ENCODE data around the gene HSP90AA1.

GRCh38 chr14:102111101-102111500 lies 24.3 kb upstream of the HSP90AA1 start:
- TF ChIP-seq POLR2AphosphoS5 (IDR thresholded peaks at IDR 0.05; ENCODE audit: insufficient read depth in 1 of 2, low read depth in 1 of 2) (no peak), POLR2A (IDR thresholded peaks at IDR 0.05) (no peak)
- TF ChIP-seq, protein P1, sequence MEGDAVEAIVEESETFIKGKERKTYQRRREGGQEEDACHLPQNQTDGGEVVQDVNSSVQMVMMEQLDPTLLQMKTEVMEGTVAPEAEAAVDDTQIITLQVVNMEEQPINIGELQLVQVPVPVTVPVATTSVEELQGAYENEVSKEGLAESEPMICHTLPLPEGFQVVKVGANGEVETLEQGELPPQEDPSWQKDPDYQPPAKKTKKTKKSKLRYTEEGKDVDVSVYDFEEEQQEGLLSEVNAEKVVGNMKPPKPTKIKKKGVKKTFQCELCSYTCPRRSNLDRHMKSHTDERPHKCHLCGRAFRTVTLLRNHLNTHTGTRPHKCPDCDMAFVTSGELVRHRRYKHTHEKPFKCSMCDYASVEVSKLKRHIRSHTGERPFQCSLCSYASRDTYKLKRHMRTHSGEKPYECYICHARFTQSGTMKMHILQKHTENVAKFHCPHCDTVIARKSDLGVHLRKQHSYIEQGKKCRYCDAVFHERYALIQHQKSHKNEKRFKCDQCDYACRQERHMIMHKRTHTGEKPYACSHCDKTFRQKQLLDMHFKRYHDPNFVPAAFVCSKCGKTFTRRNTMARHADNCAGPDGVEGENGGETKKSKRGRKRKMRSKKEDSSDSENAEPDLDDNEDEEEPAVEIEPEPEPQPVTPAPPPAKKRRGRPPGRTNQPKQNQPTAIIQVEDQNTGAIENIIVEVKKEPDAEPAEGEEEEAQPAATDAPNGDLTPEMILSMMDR (IDR thresholded peaks at IDR 0.05): no peak
